ENCODE measurements around the gene CASZ1. TPM values are rescaled to one million over a fixed set of nuclear protein-coding genes. Genes with fewer than 3 reads are reported as not detected.
A peak's percentile ranks its signal among the peaks of the same experiment; 100 is the strongest.

Gene CASZ1
- total RNA-seq, 1 experiment from 2014 or later, result 6.0 TPM

DNA sequence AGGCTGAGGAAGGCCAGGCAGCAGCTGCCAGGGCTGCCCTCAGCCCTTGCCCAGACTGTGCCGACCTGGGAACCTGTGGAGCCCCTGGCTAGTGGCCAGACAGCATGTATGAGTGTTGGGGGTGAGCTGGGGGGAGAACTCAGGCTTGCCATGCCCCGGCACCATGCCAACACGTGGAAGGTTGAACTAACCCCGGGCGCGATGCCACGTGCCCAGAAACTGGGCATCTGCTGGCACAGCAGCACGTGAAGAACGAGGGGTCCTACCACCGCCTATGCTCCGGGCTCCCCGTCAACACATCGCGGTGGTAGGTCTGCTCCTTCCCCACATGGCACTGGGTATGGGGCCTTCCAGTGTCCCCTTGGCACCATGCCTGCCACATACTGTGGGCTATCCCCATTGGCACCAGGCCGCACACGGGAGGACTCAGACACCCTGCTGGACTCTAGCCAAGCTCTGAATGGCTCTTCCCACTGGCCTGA, 68.7 kb downstream of the CASZ1 start:
- no peak for DNase-seq (ENCODE audit: low read depth)

DNA sequence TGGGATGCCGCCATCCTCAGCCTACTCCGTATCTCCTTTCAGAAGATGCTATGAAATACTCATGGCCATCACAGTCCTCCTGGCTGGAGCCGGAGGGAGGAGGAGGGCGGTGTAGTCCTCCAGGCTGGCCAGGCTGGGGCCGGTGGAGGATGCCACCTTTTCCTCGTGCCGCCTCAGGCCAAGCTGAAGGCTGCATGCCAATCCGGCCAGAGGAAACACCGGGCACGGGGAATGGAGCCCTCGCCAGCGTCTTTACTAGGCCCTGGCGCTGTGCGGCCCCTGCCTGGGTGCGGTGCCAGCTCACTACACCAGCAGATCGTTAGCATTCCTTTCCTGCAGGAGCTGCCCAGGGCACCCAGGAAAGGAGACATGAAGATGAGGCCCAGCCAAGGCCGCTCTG, 70.1 kb downstream of the CASZ1 start:
- peak; percentile 79 for DNase-seq (ENCODE audit: low read depth)

DNA sequence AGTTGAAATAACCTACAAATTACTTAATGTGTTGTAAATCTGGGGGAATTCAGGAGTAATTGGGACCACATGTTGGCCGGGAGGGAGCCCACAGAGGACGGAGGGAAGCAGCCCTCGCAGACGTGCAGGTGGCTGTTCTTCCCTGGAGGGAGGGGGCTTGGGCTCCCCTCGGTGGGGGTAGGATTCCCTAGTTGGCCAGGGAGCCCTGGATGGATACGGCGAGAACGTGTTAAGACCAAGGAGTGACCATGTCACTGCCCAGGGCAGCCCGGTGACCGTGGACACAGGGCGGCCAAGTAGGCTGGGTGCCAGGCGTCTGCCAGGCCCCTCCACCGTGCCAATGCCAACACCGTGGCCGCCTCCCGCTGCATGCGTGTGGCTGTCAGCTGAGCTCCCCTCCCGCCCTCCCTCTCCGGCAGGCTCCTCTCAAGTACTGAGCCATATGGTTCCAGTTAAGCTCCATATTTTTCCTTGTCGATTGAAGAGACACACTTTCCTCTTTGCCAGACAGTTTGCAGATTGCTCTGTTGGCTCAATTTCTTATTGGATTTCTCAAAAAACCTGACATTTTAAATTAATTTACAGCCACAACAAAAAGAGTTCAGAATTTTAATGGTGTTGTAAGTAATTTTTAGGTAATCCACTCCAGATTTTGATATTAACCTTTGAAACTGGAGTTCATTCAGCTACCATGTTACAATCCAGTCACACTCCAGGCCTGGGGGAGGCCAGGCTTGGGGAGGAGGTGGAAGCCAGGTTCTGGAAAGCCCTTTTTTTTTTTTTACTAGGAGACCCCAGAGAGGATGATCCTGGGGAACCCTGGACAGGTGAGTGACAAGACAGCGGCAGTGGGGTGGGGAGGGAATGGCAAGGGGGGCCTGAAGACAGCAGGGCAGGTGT, 71.2 kb downstream of the CASZ1 start:
- peak; percentile 50 for DNase-seq (ENCODE audit: low read depth)

DNA sequence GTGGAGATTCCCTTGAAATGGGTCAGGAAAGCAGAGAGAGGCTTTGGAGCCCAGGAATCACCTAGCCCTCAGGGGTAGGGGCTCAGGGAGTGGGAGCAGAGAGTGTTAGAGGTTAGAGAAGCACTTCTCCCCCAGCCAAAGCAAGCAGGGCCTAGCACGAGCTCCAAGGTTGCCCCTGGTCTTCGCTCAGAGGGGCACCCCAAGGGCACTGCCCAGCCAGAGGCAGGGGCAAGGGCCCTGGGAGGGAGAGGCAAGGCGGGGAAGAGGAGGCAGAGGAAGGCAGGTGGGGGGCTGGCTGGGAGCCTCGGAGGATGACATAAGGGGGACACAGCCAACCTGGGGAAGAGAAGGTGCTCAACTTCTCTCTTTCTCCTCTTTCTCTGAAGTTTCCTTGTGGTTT, 71.9 kb downstream of the CASZ1 start:
- no peak for DNase-seq (ENCODE audit: low read depth)

- DNase-seq (ENCODE audit: low read depth), result peak; percentile 89
Observed at GRCh38 chr1:10724052-10724494, 72.4 kb downstream of the CASZ1 start.

DNA sequence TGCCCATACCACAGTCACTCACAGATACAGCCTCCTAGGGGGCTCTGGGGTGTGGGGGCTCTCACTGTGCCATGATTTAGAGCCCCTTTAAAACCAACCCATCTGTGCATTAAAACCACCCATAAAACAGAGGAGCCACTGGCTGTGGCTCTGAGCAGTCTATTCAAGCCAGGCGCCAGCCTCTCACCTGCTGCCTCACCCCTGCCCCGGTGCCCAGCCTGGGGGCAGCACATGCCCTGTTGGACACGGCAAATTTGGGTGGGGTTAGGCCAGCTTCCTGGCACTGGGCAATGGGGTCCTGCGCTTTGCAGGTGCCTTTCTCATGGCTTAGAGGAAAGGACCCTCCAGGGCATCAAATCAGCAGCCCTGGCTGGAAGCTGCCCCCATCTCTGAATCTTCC, 73.1 kb downstream of the CASZ1 start:
- DNase-seq (ENCODE audit: low read depth), result no peak

DNA sequence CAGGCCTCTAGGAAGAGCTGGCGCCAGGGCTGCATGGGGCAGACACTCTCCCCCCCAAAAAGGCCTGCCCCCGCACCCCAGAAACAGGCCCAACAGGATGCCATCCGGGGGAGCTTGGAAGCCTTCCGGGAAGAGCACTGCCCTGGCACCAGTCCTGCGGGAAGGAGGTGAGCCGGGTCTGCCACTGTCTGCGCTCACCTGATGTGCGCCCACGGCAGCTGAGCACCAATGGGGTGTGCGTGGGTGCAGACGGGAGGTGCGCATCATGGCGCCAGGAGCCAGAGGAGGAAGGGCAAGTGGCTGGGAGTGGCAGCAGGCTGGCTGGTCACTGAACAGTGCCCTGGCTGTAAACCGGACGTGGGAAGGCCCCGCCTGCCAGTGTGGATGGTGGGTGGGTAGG, 73.6 kb downstream of the CASZ1 start:
- DNase-seq (ENCODE audit: low read depth), result no peak

DNA sequence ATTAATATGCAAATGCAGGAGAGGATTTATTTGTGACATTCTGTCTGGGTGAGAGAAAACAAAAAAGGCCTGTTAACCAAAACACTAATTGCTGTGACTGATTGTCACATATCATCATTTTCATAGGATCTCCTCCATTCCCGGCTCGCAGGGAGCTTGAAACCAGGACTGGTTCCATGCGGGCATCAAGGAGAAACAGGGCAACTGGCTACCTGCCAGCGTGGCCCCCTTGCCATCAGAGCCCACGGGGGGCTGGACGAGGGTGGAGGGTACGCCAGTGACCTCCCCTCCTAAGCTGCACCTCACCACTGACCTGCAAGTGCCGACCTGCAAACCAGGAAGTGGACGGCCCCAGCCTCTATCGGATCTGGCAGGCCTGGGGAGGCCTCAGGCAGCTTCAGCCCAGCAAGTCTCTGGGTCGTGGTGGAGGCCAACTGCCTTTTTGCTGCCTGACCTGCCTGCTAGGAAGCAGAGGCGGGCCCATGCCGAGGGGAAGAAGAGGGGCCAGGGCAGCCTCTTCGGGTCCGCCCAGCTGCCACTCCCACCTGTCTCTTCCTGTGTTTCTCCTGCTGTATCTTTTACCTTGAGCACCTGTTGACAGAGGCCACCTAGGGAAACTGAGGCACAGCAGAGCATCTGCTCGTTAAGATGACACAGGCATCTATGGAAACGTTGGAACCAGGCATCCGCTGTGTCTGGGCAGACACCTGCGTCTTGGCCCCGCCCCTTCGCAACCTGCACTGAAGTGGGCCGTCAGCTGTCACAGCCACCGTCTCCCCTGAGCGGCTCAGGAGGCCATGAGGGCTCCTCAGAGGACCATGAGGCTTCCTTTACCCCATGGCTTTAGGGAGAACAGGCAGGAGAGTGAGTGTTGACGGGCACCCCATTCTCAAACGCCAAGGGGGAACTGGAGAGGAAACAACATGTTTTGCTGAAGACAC, 74.8 kb downstream of the CASZ1 start:
- no peak for DNase-seq (ENCODE audit: low read depth)

DNA sequence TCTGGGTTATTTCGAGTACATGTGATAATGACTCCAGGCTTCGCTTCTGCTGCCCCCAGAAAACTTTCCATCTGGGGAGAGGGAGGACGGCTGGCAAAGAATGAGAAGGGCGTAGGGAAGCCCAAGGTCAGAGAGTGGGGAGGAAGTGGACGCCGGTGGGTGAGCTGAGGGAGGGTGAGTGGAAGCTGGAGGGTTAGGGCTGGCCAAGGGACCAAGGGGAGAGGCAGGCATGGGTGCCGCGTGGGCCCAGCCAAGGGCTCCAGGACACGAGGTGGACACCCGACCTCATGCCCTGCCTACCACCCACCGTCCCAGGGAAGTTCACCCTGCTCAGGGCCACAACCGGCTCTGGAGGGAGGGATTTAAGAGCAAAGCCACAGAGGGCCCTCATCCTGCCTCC, 75.8 kb downstream of the CASZ1 start:
- DNase-seq (ENCODE audit: low read depth), result no peak

GRCh38 chr1:10718083-10718415, 78.4 kb downstream of the CASZ1 start:
- DNase-seq (ENCODE audit: low read depth), result no peak

DNA sequence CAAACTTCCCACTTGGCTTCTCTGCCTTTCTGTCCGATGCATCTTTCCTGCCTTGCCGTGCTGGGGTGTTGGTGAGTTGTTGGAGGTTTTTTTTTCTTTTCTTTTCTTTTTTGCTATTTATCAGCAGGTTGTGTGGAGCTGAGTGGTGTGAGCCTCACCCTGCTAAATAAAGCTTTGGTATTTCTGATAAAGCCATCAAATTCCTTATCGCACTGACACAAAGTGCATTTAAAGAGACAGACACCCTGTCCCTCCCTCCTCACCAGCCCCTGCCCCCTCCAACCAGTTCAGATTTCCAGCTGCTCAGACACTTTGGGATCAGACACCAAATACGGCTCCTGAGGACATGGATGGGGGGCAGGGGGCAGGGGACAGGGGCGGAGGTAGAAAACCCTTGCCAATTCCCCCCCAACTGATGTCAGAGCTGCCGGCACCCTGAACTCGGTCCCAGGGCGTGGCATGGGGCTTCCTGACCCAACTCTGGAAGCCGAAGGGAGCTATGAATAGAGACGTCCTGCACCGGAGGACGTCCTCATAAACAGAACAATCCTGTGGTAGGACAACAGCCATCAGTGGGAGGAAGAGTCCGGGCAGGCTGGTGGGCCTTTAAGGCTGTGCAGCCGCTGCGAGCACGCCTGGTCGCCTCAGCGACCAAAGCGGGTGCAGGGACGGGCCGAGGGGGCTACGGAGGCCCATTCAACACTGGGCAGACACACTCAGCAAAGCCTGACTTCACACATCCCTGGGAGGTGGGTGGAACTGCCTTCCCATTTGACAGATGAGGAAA, 79.0 kb downstream of the CASZ1 start:
- no peak for DNase-seq (ENCODE audit: low read depth)

DNA sequence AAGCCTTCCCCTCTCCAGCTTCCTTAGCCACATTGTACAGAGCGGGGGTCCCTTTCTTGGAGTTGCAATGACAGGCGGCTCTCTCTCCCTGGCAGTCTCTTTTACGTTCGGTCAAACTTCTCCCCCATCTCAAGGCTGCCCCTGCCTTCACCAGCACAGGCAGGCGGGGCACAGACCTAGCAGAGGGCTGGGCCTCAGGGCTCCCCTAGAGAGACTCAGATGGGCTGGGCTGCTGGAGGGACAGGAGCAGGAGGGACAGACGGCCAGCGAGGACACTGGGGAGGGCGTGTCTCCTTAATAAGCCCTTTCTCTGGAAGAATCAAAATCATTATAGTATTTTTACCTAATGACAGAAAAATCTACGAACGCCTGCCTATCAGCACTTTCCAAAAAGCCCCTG, 79.6 kb downstream of the CASZ1 start:
- no peak for DNase-seq (ENCODE audit: low read depth)

DNA sequence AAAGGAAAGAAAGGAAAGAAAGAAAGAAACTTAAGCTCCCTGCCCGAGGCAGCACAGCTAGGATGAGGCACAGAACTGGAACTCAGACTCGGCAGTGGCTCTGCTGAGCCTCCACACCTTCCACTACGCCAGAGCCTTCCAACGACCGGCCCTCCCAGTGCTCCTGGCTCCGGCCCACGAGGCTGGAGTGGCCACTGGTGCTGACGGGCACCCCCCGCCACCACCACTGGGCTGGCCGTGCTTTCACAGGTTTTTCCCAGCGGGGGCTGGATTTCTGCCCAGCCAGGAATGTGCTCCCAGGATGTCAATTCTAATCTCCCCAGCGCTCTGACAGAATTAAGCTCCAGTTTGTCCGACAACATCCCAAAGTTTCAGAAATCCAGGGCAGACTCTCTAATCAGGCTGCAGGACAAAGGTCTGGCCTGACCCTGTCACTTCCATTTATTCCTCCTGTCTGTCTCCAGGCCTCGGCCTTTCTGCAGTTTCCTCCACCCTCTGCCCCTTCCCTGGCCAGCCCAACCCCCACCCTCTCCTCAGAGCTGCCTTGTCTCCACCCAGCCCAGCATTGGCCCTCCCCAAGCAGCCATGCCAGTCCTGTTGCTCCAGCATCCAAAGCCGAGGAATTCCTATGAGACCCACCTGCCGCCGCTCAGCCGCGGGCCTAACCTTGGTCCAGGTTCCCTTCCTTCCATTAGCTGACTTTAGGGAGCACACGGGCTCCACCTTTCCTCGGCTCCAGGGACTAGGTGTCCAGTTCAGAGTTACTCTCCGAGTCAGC, 81.9 kb downstream of the CASZ1 start:
- peak; percentile 35 for DNase-seq (ENCODE audit: low read depth)

- no peak for DNase-seq (ENCODE audit: low read depth)
Observed at GRCh38 chr1:10713614-10714013, 82.8 kb downstream of the CASZ1 start.

GRCh38 chr1:10712568-10713362, 83.7 kb downstream of the CASZ1 start:
- DNase-seq (ENCODE audit: low read depth), result no peak

GRCh38 chr1:10710489-10710888, 86.0 kb downstream of the CASZ1 start:
- DNase-seq (ENCODE audit: low read depth), result no peak

DNA sequence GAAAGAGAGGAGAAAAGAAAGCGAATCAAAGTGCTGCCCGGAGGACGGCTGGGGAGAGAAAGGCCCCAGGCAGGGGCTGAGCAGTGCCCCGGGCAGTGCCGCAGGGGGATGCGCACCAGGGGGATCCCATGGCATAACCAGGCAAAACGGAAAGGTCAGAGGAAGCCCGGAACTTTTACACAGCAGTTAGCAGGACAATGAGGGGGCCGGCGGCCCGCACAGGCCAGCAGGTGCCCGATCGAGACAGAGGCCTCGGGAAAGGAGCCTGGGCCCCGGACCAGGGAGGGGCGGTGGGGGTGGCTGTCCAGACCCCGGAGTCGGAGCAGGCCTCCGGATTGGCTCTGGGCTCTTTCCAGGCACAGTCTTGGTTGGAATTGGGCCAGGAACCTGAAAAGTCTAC, 86.8 kb downstream of the CASZ1 start:
- DNase-seq (ENCODE audit: low read depth), result no peak

GRCh38 chr1:10709165-10709564, 87.3 kb downstream of the CASZ1 start:
- DNase-seq (ENCODE audit: low read depth), result no peak

DNA sequence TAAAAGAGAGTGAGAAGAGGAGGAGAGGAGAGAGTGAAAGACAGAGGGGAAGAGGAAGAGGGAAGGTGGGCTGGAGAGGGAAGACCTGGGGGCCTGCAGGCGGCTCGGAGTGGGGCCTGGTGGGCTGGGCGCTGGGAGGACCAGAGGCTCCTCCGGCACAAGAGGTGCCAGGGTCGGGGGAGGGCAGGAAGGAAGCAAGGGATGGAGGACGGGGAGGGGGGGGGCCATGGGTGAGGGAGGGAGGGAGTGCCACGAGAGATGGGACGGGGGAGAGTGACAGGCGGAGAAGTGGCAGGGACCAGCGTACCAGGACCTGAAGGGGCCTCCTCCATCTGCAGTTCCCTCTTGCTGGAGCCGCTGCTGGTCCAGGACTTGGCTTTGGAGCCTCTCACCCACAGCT, 87.7 kb downstream of the CASZ1 start:
- DNase-seq (ENCODE audit: low read depth), result no peak

- no peak for DNase-seq (ENCODE audit: low read depth)
Observed at GRCh38 chr1:10707208-10707607, 89.2 kb downstream of the CASZ1 start.

Data from M059J (cell line).